ENCODE data around the gene RND3.

Gene RND3

GRCh38 chr2:150442484-150442883, 45.0 kb downstream of the RND3 start:
- Histone ChIP-seq H3K9ac (ENCODE audit: low read depth in 1 of 2, low read length in 2 of 2) (no peak overlapping the region), H3K4me1 (ENCODE audit: control insufficient read depth in 2 of 2, insufficient read depth in 2 of 2, low read length in 2 of 2) (no peaks in the 10 kb centered on the region), H3K36me3 (ENCODE audit: control insufficient read depth in 2 of 2, insufficient read depth in 2 of 2, low read length in 2 of 2) (no peaks in the 10 kb centered on the region), H3K27ac (ENCODE audit: low read depth in 2 of 2, low read length in 2 of 2) (no peak overlapping the region), H3K4me3 (ENCODE audit: low read length in 2 of 2) (no peak overlapping the region), H3K9me3 (ENCODE audit: control insufficient read depth in 2 of 2, low read length in 2 of 2) (no peaks in the 10 kb centered on the region), H3K27me3 (ENCODE audit: control insufficient read depth in 2 of 2, insufficient read depth in 2 of 2, low read length in 2 of 2) (no peaks in the 10 kb centered on the region)

- Histone ChIP-seq H3K27ac (ENCODE audit: low read depth in 2 of 2, low read length in 2 of 2) (no peak overlapping the region), H3K4me1 (ENCODE audit: control insufficient read depth in 2 of 2, insufficient read depth in 2 of 2, low read length in 2 of 2) (no peaks in the 10 kb centered on the region), H3K9ac (ENCODE audit: low read depth in 1 of 2, low read length in 2 of 2) (no peak overlapping the region)
These were observed 45.7 kb downstream of the RND3 start for GRCh38 chr2:150441784-150442183.

GRCh38 chr2:150441226-150441625, 46.2 kb downstream of the RND3 start:
- Histone ChIP-seq H3K4me1 (ENCODE audit: control insufficient read depth in 2 of 2, insufficient read depth in 2 of 2, low read length in 2 of 2) (no peaks in the 10 kb centered on the region), H3K36me3 (ENCODE audit: control insufficient read depth in 2 of 2, insufficient read depth in 2 of 2, low read length in 2 of 2) (no peaks in the 10 kb centered on the region), H3K4me3 (ENCODE audit: low read length in 2 of 2) (no peak overlapping the region), H3K27ac (ENCODE audit: low read depth in 2 of 2, low read length in 2 of 2) (no peak overlapping the region), H3K9me3 (ENCODE audit: control insufficient read depth in 2 of 2, low read length in 2 of 2) (no peaks in the 10 kb centered on the region), H3K9ac (ENCODE audit: low read depth in 1 of 2, low read length in 2 of 2) (no peak overlapping the region), H3K27me3 (ENCODE audit: control insufficient read depth in 2 of 2, insufficient read depth in 2 of 2, low read length in 2 of 2) (no peaks in the 10 kb centered on the region)

More at GRCh38 chr2:150441784-150442183, 45.7 kb downstream of the RND3 start:
- Histone ChIP-seq H3K9me3 (ENCODE audit: control insufficient read depth in 2 of 2, low read length in 2 of 2) (no peaks in the 10 kb centered on the region), H3K27me3 (ENCODE audit: control insufficient read depth in 2 of 2, insufficient read depth in 2 of 2, low read length in 2 of 2) (no peaks in the 10 kb centered on the region), H3K36me3 (ENCODE audit: control insufficient read depth in 2 of 2, insufficient read depth in 2 of 2, low read length in 2 of 2) (no peaks in the 10 kb centered on the region), H3K4me3 (ENCODE audit: low read length in 2 of 2) (no peak overlapping the region)

- Histone ChIP-seq H3K36me3 (ENCODE audit: control insufficient read depth in 2 of 2, insufficient read depth in 2 of 2, low read length in 2 of 2) (no peaks in the 10 kb centered on the region), H3K27me3 (ENCODE audit: control insufficient read depth in 2 of 2, insufficient read depth in 2 of 2, low read length in 2 of 2) (no peaks in the 10 kb centered on the region), H3K4me3 (ENCODE audit: low read length in 2 of 2) (no peak overlapping the region), H3K4me1 (ENCODE audit: control insufficient read depth in 2 of 2, insufficient read depth in 2 of 2, low read length in 2 of 2) (no peaks in the 10 kb centered on the region), H3K27ac (ENCODE audit: low read depth in 2 of 2, low read length in 2 of 2) (no peak overlapping the region), H3K9ac (ENCODE audit: low read depth in 1 of 2, low read length in 2 of 2) (no peak overlapping the region), H3K9me3 (ENCODE audit: control insufficient read depth in 2 of 2, low read length in 2 of 2) (no peaks in the 10 kb centered on the region)
These were observed 48.8 kb downstream of the RND3 start for GRCh38 chr2:150438654-150439053.

GRCh38 chr2:150438041-150438440, 49.4 kb downstream of the RND3 start:
- H3K27me3 ChIP-seq (ENCODE audit: control insufficient read depth in 2 of 2, insufficient read depth in 2 of 2, low read length in 2 of 2) = no peaks in the 10 kb centered on the region
- no peaks in the 10 kb centered on the region for H3K4me1 ChIP-seq (ENCODE audit: control insufficient read depth in 2 of 2, insufficient read depth in 2 of 2, low read length in 2 of 2)
- no peaks in the 10 kb centered on the region for H3K36me3 ChIP-seq (ENCODE audit: control insufficient read depth in 2 of 2, insufficient read depth in 2 of 2, low read length in 2 of 2)
- no peak overlapping the region for H3K27ac ChIP-seq (ENCODE audit: low read depth in 2 of 2, low read length in 2 of 2)
- no peaks in the 10 kb centered on the region for H3K9me3 ChIP-seq (ENCODE audit: control insufficient read depth in 2 of 2, low read length in 2 of 2)
- H3K4me3 ChIP-seq (ENCODE audit: low read length in 2 of 2) = no peak overlapping the region
- no peak overlapping the region for H3K9ac ChIP-seq (ENCODE audit: low read depth in 1 of 2, low read length in 2 of 2)

- Histone ChIP-seq H3K4me3 (ENCODE audit: low read length in 2 of 2) (no peak overlapping the region), H3K36me3 (ENCODE audit: control insufficient read depth in 2 of 2, insufficient read depth in 2 of 2, low read length in 2 of 2) (no peaks in the 10 kb centered on the region), H3K4me1 (ENCODE audit: control insufficient read depth in 2 of 2, insufficient read depth in 2 of 2, low read length in 2 of 2) (no peaks in the 10 kb centered on the region), H3K27me3 (ENCODE audit: control insufficient read depth in 2 of 2, insufficient read depth in 2 of 2, low read length in 2 of 2) (no peaks in the 10 kb centered on the region), H3K9ac (ENCODE audit: low read depth in 1 of 2, low read length in 2 of 2) (no peak overlapping the region), H3K9me3 (ENCODE audit: control insufficient read depth in 2 of 2, low read length in 2 of 2) (no peaks in the 10 kb centered on the region), H3K27ac (ENCODE audit: low read depth in 2 of 2, low read length in 2 of 2) (no peak overlapping the region)
These were observed 55.2 kb downstream of the RND3 start for GRCh38 chr2:150432312-150432625.

- H3K27me3 ChIP-seq (ENCODE audit: control insufficient read depth in 2 of 2, insufficient read depth in 2 of 2, low read length in 2 of 2) = no peaks in the 10 kb centered on the region
- no peak overlapping the region for H3K9ac ChIP-seq (ENCODE audit: low read depth in 1 of 2, low read length in 2 of 2)
- no peak overlapping the region for H3K4me3 ChIP-seq (ENCODE audit: low read length in 2 of 2)
- H3K4me1 ChIP-seq (ENCODE audit: control insufficient read depth in 2 of 2, insufficient read depth in 2 of 2, low read length in 2 of 2) = no peaks in the 10 kb centered on the region
- no peaks in the 10 kb centered on the region for H3K9me3 ChIP-seq (ENCODE audit: control insufficient read depth in 2 of 2, low read length in 2 of 2)
- H3K27ac ChIP-seq (ENCODE audit: low read depth in 2 of 2, low read length in 2 of 2) = no peak overlapping the region
- no peaks in the 10 kb centered on the region for H3K36me3 ChIP-seq (ENCODE audit: control insufficient read depth in 2 of 2, insufficient read depth in 2 of 2, low read length in 2 of 2)
These were observed 55.7 kb downstream of the RND3 start for GRCh38 chr2:150431561-150432311.

- no peak overlapping the region for H3K27ac ChIP-seq (ENCODE audit: low read depth in 2 of 2, low read length in 2 of 2)
- no peaks in the 10 kb centered on the region for H3K36me3 ChIP-seq (ENCODE audit: control insufficient read depth in 2 of 2, insufficient read depth in 2 of 2, low read length in 2 of 2)
- H3K9me3 ChIP-seq (ENCODE audit: control insufficient read depth in 2 of 2, low read length in 2 of 2) = no peaks in the 10 kb centered on the region
- H3K4me1 ChIP-seq (ENCODE audit: control insufficient read depth in 2 of 2, insufficient read depth in 2 of 2, low read length in 2 of 2) = no peaks in the 10 kb centered on the region
- no peak overlapping the region for H3K9ac ChIP-seq (ENCODE audit: low read depth in 1 of 2, low read length in 2 of 2)
- no peak overlapping the region for H3K4me3 ChIP-seq (ENCODE audit: low read length in 2 of 2)
- H3K27me3 ChIP-seq (ENCODE audit: control insufficient read depth in 2 of 2, insufficient read depth in 2 of 2, low read length in 2 of 2) = no peaks in the 10 kb centered on the region
These were observed 58.0 kb downstream of the RND3 start for GRCh38 chr2:150429384-150429961.

- Histone ChIP-seq H3K36me3 (ENCODE audit: control insufficient read depth in 2 of 2, insufficient read depth in 2 of 2, low read length in 2 of 2) (no peaks in the 10 kb centered on the region), H3K9me3 (ENCODE audit: control insufficient read depth in 2 of 2, low read length in 2 of 2) (no peaks in the 10 kb centered on the region), H3K4me3 (ENCODE audit: low read length in 2 of 2) (no peak overlapping the region), H3K27me3 (ENCODE audit: control insufficient read depth in 2 of 2, insufficient read depth in 2 of 2, low read length in 2 of 2) (no peaks in the 10 kb centered on the region), H3K4me1 (ENCODE audit: control insufficient read depth in 2 of 2, insufficient read depth in 2 of 2, low read length in 2 of 2) (no peaks in the 10 kb centered on the region), H3K27ac (ENCODE audit: low read depth in 2 of 2, low read length in 2 of 2) (no peak overlapping the region), H3K9ac (ENCODE audit: low read depth in 1 of 2, low read length in 2 of 2) (no peak overlapping the region)
These were observed 58.8 kb downstream of the RND3 start for GRCh38 chr2:150428641-150429040.

GRCh38 chr2:150427298-150427697, 60.2 kb downstream of the RND3 start:
- Histone ChIP-seq H3K27me3 (ENCODE audit: control insufficient read depth in 2 of 2, insufficient read depth in 2 of 2, low read length in 2 of 2) (no peaks in the 10 kb centered on the region), H3K4me1 (ENCODE audit: control insufficient read depth in 2 of 2, insufficient read depth in 2 of 2, low read length in 2 of 2) (no peaks in the 10 kb centered on the region), H3K9me3 (ENCODE audit: control insufficient read depth in 2 of 2, low read length in 2 of 2) (no peaks in the 10 kb centered on the region), H3K9ac (ENCODE audit: low read depth in 1 of 2, low read length in 2 of 2) (no peak overlapping the region), H3K36me3 (ENCODE audit: control insufficient read depth in 2 of 2, insufficient read depth in 2 of 2, low read length in 2 of 2) (no peaks in the 10 kb centered on the region), H3K4me3 (ENCODE audit: low read length in 2 of 2) (no peak overlapping the region), H3K27ac (ENCODE audit: low read depth in 2 of 2, low read length in 2 of 2) (no peak overlapping the region)

Data from mucosa of rectum (tissue), 2 donors.